Measurements from ENCODE around the gene MAOA.

- no peak for TF ChIP-seq POLR2A (IDR thresholded peaks at IDR 0.05)
- TF ChIP-seq, protein P1, sequence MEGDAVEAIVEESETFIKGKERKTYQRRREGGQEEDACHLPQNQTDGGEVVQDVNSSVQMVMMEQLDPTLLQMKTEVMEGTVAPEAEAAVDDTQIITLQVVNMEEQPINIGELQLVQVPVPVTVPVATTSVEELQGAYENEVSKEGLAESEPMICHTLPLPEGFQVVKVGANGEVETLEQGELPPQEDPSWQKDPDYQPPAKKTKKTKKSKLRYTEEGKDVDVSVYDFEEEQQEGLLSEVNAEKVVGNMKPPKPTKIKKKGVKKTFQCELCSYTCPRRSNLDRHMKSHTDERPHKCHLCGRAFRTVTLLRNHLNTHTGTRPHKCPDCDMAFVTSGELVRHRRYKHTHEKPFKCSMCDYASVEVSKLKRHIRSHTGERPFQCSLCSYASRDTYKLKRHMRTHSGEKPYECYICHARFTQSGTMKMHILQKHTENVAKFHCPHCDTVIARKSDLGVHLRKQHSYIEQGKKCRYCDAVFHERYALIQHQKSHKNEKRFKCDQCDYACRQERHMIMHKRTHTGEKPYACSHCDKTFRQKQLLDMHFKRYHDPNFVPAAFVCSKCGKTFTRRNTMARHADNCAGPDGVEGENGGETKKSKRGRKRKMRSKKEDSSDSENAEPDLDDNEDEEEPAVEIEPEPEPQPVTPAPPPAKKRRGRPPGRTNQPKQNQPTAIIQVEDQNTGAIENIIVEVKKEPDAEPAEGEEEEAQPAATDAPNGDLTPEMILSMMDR (IDR thresholded peaks at IDR 0.05), result no peak
Measured at GRCh38 chrX:43633757-43634156, 22.3 kb upstream of the MAOA start.
